ENCODE measurements around the gene PEAK1. TPM values are rescaled to one million over a fixed set of nuclear protein-coding genes. Genes with fewer than 3 reads are reported as not detected.
A peak's percentile ranks its signal among the peaks of the same experiment; 100 is the strongest.

The PEAK1 gene
- total RNA-seq, 2 donors from 2014 or later: 33.5 to 54.4 TPM

DNA sequence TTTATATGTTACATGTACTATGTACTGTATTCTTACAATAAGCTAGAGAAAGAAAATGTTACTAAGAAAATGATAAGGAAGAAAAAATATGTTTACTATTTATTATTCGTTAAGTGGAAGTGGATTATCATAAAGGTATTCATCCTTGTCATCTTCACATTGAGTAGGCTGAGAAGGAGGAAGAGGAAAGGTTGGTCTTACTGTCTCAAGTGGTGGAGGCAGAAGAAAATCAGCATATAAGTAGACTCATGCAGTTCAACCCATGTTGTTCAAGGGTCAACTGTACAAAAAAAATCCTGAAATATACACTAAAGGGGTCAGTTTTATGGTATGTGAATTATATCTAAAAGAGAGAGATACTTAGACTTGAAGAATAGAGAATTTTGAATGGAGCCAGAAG is 6.5 kb upstream of the PEAK1 start:
- Histone ChIP-seq H3K36me3 (no peaks in the 10 kb centered on the region), H3K9ac (ENCODE audit: low read depth in 2 of 2, low read length in 2 of 2) (no peak overlapping the region), H3K4me3 (no peak overlapping the region), H3K9me3 (no peaks in the 10 kb centered on the region), H3K27me3 (no peaks in the 10 kb centered on the region), H3K27ac (no peak overlapping the region), H3K4me1 (no peaks in the 10 kb centered on the region)
- TF ChIP-seq, protein P1, sequence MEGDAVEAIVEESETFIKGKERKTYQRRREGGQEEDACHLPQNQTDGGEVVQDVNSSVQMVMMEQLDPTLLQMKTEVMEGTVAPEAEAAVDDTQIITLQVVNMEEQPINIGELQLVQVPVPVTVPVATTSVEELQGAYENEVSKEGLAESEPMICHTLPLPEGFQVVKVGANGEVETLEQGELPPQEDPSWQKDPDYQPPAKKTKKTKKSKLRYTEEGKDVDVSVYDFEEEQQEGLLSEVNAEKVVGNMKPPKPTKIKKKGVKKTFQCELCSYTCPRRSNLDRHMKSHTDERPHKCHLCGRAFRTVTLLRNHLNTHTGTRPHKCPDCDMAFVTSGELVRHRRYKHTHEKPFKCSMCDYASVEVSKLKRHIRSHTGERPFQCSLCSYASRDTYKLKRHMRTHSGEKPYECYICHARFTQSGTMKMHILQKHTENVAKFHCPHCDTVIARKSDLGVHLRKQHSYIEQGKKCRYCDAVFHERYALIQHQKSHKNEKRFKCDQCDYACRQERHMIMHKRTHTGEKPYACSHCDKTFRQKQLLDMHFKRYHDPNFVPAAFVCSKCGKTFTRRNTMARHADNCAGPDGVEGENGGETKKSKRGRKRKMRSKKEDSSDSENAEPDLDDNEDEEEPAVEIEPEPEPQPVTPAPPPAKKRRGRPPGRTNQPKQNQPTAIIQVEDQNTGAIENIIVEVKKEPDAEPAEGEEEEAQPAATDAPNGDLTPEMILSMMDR (IDR thresholded peaks at IDR 0.05): no peak
- no peak for DNase-seq
- intact Hi-C loops (cut with DNase I): loop anchor here (10.0 kb wide), 1 partner anchor 68 kb away; no protein-coding TSS in a partner anchor

DNA sequence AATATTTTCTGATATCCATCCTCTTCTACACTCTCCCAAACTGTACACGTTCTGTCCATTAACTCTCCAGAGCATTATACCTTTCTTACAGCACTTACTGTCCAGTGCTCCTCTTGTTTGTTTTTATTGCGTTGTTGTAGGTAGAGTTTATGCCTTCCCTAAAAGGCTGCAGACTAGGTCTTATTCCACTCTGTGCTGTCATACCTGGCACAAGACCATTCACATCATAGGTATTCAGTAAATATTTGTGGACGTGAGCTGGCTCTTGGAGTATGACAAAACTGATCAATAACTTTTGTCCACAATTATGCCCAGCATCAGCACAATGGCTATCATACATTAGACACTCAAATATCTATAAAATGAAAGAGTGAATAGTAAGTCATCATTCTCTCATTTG is 5.2 kb upstream of the PEAK1 start:
- H3K27me3 ChIP-seq: no peaks in the 10 kb centered on the region
- H3K36me3 ChIP-seq: no peaks in the 10 kb centered on the region
- H3K9me3 ChIP-seq: no peaks in the 10 kb centered on the region
- TF ChIP-seq, protein P1 (IDR thresholded peaks at IDR 0.05): no peak
- H3K4me1 ChIP-seq: no peaks in the 10 kb centered on the region
- no peak for DNase-seq
- no peak overlapping the region for H3K9ac ChIP-seq (ENCODE audit: low read depth in 2 of 2, low read length in 2 of 2)
- H3K4me3 ChIP-seq: no peak overlapping the region
- H3K27ac ChIP-seq: no peak overlapping the region
- intact Hi-C loops (cut with DNase I): loop anchor here (10.0 kb wide), 1 partner anchor 70 kb away; no protein-coding TSS in a partner anchor

DNA sequence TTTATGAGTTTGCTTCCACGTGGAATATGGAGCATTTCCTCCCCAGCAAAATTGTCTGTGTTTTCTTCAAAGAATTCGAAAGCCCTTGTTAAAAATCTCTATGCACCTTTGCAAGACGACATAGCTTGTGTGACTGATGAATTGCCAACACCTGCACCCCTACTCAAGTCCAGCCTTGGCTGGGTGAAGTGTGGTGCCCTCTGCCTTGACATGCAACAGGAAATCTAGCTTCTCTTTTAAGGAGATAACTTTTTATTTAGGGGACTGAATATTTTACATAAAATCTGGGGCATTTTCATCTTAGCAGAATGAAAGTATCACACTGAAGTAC is 1.4 kb upstream of the PEAK1 start:
- intact Hi-C loops (cut with DNase I): loop anchor here (10.0 kb wide), 1 partner anchor 73 kb away; no protein-coding TSS in a partner anchor
- DNase-seq: no peak
- Histone ChIP-seq H3K36me3 (no peaks in the 10 kb centered on the region), H3K9ac (ENCODE audit: low read depth in 2 of 2, low read length in 2 of 2) (peak overlapping the region; percentile 73 to 90), H3K4me3 (peak overlapping the region; percentile 71), H3K27ac (peak overlapping the region; percentile 79), H3K9me3 (no peaks in the 10 kb centered on the region), H3K27me3 (no peaks in the 10 kb centered on the region), H3K4me1 (no peaks in the 10 kb centered on the region)
- TF ChIP-seq, protein P1 (IDR thresholded peaks at IDR 0.05): no peak

DNA sequence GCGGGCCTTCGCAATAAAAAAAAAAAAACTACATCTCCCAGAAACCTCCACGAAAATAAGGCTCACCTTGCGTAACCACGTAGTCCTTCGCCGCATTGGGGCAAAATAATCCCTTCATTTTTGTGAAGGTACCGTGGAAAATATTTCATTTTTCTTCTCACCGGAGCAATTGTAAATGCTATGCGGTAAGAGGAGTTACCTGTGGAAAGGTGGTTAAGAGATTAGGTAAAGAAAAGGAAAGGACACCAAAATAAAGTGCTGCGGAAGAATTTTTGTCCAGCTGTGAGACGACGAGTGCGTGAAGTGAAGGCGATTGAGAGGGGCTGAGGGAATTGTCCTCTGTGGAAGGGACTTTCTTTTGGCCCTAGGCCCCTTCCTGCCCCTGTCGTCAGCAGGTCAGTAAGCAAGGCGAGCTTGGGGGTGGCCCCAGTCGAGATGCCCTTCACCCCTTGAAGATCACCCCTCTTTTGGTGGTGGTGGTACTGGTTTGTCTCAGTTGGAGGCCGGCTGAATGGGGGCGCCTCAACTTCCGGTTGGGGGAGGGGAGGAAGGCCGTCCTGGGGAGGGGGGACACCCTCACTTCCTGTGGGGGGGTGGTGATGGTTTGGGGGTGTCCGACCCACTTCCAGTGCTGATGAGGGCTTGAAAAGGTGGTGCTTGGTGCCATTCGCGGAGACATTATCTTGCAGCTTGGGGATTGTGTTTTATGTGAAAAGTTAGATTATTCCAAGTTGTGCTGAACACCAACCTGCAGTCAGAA is 886 bp upstream of the PEAK1 start, which contains the start of gene HMG20A:
TSS of gene HMG20A (plus strand) at position 279 of the 760 bp plus-strand sequence. CDS start 37,520 bp downstream, outside the sequence.
- H3K9me3 ChIP-seq: no peaks in the 10 kb centered on the region
- TF ChIP-seq, protein P1 (IDR thresholded peaks at IDR 0.05): no peak
- peak within 1 kb of the TSS; percentile 91 for H3K27ac ChIP-seq
- no peaks in the 10 kb centered on the region for H3K36me3 ChIP-seq
- H3K4me3 ChIP-seq: peak within 1 kb of the TSS; percentile 88
- H3K9ac ChIP-seq (ENCODE audit: low read depth in 2 of 2, low read length in 2 of 2): peak within 1 kb of the TSS; percentile 90 to 95
- intact Hi-C loops (cut with DNase I): loop anchor here (10.0 kb wide), 1 partner anchor 74 kb away; no protein-coding TSS in a partner anchor
- H3K27me3 ChIP-seq: no peaks in the 10 kb centered on the region
- DNase-seq: peak; percentile 79
- H3K4me1 ChIP-seq: no peaks in the 10 kb centered on the region

DNA sequence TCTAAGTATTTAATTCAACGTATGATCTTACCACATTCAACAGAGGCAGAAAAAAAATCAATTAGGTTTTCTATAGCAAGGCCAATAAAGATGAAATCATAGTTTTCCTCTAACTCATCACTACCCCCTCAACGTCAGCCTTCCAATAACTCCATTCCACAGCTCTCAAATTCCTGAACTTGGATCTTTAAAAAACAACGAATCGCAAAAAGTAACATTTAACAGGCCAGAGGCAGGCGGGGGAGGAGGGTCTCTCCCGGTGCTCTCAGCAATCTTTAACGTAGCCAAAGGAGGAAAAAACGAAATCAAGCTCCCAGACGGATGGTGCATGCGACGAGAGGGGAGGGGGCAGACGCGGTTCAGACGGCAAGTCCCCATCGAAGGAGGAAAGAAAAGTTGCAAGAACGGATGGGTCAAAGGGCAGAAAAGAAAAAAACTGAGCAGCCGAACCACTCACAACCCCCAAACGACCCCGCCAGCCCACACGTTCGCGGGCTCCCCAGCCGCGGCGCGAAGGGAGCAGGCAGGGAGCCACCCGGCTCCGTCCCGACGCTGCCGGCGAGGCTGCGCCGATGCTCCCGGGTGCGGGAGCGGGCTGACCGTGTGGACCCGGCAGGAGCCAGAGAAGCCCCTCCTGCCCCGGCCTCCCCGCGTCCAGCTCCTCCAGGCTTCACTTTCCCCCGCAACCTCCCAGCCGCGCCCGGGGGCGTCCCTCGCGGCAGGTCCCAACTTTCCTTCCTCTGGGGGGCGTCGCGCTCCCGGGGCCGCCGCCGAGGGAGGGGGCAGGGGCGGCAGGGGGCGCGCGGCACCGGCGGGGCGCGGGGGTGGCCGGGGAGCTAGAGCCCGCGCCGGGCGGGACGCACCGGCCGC is 703 bp downstream of the PEAK1 start:
- H3K9me3 ChIP-seq: no peaks in the 10 kb centered on the region
- DNase-seq: peak; percentile 56
- no peaks in the 10 kb centered on the region for H3K27me3 ChIP-seq
- peak overlapping the region; percentile 88 for H3K4me3 ChIP-seq
- H3K36me3 ChIP-seq: no peaks in the 10 kb centered on the region
- TF ChIP-seq, protein P1 (IDR thresholded peaks at IDR 0.05): no peak
- peak overlapping the region; percentile 91 for H3K27ac ChIP-seq
- intact Hi-C loops (cut with DNase I): no loop called here
- peak overlapping the region; percentile 79 to 95 for H3K9ac ChIP-seq (ENCODE audit: low read depth in 2 of 2, low read length in 2 of 2)
- H3K4me1 ChIP-seq: no peaks in the 10 kb centered on the region

Data from colonic mucosa (tissue), 4 donors.